Skeletal muscle tissue (tissue), 4 donors: ENCODE results near the gene DSCAML1. TPM values are rescaled to one million over a fixed set of nuclear protein-coding genes. Genes with fewer than 3 reads are reported as not detected.

Experiments used
- H3K27ac ChIP-seq: one replicate; pipeline ENCODE4 v1.7.0; 2013; ENCODE audit warnings: mild to moderate bottlenecking, low read depth, low read length, inconsistent platforms
- H3K27me3 ChIP-seq, 3 donors: one replicate each; pipeline ENCODE4 v1.7.0; 2013; ENCODE audit warnings: low read length in 3 of 3; ENCODE audit not compliant: control insufficient read depth in 3 of 3, insufficient read depth in 3 of 3
- H3K36me3 ChIP-seq, 3 donors: one replicate each; pipeline ENCODE4 v1.7.0; 2013; ENCODE audit warnings: low read length in 3 of 3; ENCODE audit not compliant: control insufficient read depth in 3 of 3, insufficient read depth in 3 of 3
- H3K4me1 ChIP-seq, 3 donors: one replicate each; pipeline ENCODE4 v1.7.0; 2013; ENCODE audit warnings: low read length in 3 of 3, mild to moderate bottlenecking in 3 of 3; ENCODE audit not compliant: control insufficient read depth in 3 of 3, insufficient read depth in 3 of 3
- H3K4me3 ChIP-seq, 3 donors: one replicate each; pipeline ENCODE4 v1.7.0; 2013; ENCODE audit warnings: low read length in 3 of 3
- H3K9ac ChIP-seq, 3 donors: one replicate each; pipeline ENCODE4 v1.7.0; 2013; ENCODE audit warnings: low read length in 3 of 3, mild to moderate bottlenecking in 3 of 3, moderate library complexity in 2 of 3, low read depth in 1 of 3
- H3K9me3 ChIP-seq, 3 donors: one replicate each; pipeline ENCODE4 v1.7.0; 2013; ENCODE audit warnings: low read length in 3 of 3; ENCODE audit not compliant: control insufficient read depth in 3 of 3
- total RNA-seq: library from RNA; depleted of rRNA; stranded (reverse); fragments of >200 nt; gene quantifications from one replicate; pipeline ENCODE4 v1.2.3, GENCODE V29; 2014
- donor health status: Osteomylitis.

The DSCAML1 gene
- total RNA-seq, 1 donor from 2014 or later: 0.52 TPM

DNA sequence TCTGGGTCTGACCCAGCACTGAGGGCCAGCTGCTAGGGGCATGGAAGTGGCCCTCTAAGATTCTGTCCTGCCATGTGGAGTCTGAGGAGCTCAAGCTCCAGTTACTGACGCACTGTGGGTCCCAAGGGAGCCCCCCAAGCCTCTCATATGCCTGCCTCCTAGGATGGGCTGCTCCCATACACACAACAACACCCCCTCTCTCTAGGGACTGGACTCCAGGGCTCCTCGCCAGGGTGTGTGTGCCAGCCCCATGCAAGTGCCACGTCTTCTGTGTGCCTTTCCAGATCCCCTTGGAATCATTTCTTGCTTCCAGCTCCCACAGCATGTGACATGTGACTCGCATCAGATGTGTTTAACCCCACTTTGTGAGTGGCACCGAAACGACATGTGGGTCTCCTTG lies 234.9 kb downstream of the DSCAML1 start:
- Histone ChIP-seq H3K9ac (no peak overlapping the region), H3K27me3 (peaks cover 14 to 23% (median 23%) of the 10 kb centered on the region in 3 donors), H3K27ac (no peak overlapping the region), H3K4me3 (no peak overlapping the region), H3K36me3 (no peaks in the 10 kb centered on the region), H3K4me1 (no peaks in the 10 kb centered on the region), H3K9me3 (no peaks in the 10 kb centered on the region)

DNA sequence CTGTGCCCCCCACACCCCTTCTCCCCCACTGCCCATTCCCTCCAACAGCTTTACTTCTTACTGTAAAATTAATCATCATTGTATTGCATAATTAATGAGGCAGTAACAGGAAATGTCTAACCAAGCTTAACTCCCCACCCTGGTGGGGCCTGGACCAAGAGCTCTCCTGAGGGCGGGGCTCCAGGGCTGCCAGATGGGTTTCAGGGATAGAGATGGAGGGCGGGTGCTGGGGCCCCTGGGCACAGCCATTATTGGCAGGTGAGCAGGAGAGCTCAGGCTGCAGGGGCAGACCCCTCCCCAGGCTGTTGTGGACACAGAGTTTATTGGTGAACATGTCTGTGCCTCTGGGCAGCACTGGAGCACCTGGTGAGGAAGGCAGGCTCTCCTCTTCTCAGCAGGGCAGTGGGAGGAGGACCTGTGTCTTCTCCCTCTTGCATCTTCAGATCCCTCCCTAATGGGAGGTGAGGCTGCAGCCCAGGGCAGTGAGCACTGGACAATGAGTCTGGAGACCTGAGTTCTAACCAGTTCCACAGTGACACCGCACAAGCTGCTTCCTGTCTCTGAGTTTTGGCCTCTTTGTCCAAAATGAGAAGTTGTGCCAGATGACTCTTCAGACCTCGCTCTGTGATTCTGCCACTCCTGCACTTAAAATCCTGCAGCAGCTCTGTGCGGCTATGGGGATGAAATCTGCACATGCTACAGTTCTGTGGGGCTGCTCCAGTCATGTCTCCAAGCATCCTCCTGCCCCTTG lies 236.1 kb downstream of the DSCAML1 start:
- Histone ChIP-seq H3K36me3 (no peaks in the 10 kb centered on the region), H3K4me1 (no peaks in the 10 kb centered on the region), H3K27ac (no peak overlapping the region), H3K4me3 (no peak overlapping the region), H3K27me3 (peaks cover 18 to 29% (median 27%) of the 10 kb centered on the region in 3 donors), H3K9ac (no peak overlapping the region), H3K9me3 (no peaks in the 10 kb centered on the region)

DNA sequence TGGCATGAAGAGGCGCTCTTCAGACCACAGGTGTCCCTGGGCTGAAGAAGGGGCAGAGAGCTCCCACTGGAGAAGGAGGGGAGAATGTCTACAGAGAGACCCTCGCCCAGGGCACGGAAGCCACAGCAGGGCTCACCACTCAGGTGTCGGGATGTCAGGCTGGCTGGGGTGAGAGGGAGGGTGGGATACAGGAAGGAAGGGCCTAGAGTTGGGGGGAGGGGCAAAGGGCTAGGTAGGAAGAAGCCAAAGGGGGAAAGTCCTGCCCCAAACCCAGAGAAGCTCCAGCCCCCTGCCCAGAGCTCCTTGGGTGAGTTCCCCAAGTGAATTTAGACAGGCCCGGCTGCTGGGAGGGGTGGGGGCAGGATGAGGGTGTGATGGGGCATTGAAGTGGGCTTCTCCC lies 237.3 kb downstream of the DSCAML1 start:
- Histone ChIP-seq H3K4me3 (no peak overlapping the region), H3K9me3 (no peaks in the 10 kb centered on the region), H3K36me3 (no peaks in the 10 kb centered on the region), H3K4me1 (no peaks in the 10 kb centered on the region), H3K27me3 (peaks cover 16 to 35% (median 31%) of the 10 kb centered on the region in 3 donors), H3K27ac (no peak overlapping the region), H3K9ac (no peak overlapping the region)

DNA sequence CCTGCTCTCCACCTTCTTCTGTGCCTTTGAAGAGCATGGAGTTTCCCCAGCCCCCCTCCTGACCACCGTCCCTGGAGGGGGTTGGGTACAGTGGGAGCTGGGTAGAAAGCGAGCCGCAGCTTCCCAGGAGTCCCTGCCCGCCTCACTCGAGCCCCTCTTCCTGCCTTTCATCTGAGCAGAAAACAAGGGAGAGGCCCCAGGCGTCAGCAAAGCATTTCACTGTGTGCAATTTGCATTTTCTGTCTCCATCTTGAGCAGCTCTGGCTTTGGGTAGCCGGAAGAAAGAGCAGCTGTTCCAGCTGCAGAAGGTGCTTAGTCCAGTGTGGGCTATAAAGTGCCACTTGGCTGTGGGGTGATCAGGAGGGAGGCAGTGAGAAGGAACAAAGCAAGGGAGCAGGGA lies 239.7 kb downstream of the DSCAML1 start:
- no peak overlapping the region for H3K4me3 ChIP-seq
- no peaks in the 10 kb centered on the region for H3K36me3 ChIP-seq
- H3K9me3 ChIP-seq: no peaks in the 10 kb centered on the region
- H3K9ac ChIP-seq: no peak overlapping the region
- H3K4me1 ChIP-seq: no peaks in the 10 kb centered on the region
- H3K27me3 ChIP-seq: peaks cover 15 to 36% (median 27%) of the 10 kb centered on the region in 3 donors
- H3K27ac ChIP-seq: no peak overlapping the region

DNA sequence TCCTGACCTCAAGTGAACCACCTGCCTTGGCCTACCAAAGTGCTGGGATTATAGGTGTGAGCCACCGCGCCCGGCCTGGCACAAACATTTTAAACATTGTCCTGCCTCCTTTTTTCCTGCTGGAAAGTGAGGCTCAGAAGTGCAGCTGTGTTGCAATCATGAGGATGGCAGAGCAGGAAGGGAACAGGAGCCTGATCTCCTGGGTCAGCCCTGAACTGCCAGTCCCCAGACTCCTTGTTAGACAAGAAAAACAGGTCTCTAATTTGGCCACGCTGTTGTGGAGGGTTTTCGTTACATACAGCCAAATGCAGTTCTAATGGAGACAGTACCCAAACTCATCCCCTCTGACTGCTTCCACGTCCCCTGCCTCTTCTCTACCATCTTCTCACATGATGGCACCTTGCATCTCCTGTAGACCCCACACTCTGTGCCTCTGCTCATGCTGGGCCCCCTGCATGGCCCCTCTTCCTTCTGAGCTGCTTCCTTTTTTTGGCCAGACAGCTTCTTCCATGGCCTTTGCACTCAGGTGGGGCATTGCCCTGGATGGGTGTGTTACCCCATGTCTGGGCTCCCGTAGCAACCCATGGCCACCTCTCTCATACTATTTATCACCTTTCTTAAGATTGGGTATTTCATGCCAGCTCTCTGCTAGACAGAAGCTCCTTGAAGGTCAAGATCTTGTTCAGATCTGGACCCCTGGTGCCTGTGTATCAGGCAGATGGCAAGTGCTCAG lies 242.2 kb downstream of the DSCAML1 start:
- Histone ChIP-seq H3K4me1 (no peaks in the 10 kb centered on the region), H3K27ac (no peak overlapping the region), H3K4me3 (no peak overlapping the region)

DNA sequence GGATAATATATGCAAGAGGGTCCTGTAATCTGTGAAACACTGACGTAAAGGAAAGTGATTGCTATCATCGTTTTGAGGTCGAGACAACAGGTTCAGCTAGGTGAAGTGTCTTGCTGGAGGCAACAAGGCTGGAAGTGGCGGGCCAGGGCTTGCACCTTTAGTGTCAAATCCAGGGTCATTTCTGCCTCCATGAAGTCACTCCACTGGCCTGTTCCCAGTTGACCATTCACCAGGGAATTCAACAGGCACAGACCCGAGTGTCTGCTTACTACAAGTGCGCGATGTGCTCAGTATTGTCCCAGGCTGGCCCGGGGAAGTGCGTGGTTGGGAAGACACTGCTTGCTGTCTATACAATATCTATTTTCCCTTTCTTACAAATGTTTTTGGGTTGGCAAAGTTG lies 244.4 kb downstream of the DSCAML1 start:
- Histone ChIP-seq H3K9me3 (no peaks in the 10 kb centered on the region), H3K36me3 (no peaks in the 10 kb centered on the region), H3K9ac (no peak overlapping the region), H3K27ac (no peak overlapping the region), H3K4me3 (no peak overlapping the region), H3K4me1 (no peaks in the 10 kb centered on the region), H3K27me3 (peaks cover 11 to 30% (median 25%) of the 10 kb centered on the region in 3 donors)

More for the DNA sequence above, 242.2 kb downstream of the DSCAML1 start:
- Histone ChIP-seq H3K9me3 (no peaks in the 10 kb centered on the region), H3K27me3 (peaks cover 15 to 28% (median 26%) of the 10 kb centered on the region in 3 donors), H3K9ac (no peak overlapping the region), H3K36me3 (no peaks in the 10 kb centered on the region)

DNA sequence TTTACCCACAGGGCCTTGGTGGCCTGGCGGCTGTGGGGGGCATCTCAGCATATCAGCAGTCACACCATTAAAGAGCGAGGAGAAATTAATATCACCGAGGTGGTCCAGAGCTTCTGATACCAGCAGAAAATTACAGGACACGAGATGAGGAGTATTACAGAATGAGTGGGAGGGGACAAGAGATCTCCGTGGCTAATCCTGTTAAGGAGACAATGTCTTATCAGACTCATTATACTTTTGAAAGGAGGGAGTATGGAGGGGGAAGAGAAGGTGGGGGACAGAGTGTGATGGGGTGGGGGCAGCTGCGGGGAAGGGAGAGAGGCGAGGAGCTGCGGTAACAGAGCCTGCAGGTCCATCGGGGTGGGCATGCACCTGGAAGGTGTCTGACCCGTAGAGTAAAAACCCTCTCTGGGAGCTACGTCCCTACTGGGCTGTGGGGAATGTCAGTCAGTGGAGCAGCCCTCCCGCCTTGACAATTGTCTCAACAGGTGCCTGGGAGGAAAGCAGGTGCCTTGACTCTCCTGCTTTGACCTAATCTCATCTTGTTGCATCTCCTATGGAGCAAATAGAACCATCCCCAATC lies 245.2 kb downstream of the DSCAML1 start:
- Histone ChIP-seq H3K4me1 (no peaks in the 10 kb centered on the region), H3K27me3 (peaks cover 9 to 34% (median 19%) of the 10 kb centered on the region in 3 donors), H3K4me3 (no peak overlapping the region), H3K9me3 (no peaks in the 10 kb centered on the region), H3K9ac (no peak overlapping the region), H3K27ac (no peak overlapping the region), H3K36me3 (no peaks in the 10 kb centered on the region)

DNA sequence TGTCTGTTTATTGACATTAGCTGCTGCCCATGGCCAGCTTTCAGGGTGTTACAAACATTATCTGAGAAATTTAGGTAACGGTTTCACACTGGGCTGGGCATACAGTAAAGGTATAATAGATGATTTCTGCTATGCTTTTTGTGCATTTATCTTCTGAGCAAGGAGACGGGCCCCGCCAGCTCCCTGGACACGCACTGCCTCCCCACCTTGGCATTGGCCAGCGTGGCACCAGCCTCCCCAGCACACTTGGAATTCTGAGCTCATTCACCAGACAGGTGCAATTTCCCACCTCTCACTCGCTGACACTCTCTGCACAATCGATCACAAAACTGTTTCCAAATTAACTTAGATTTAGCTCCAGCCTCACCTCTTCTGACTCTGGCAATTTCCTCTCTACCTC lies 246.6 kb downstream of the DSCAML1 start:
- Histone ChIP-seq H3K4me3 (no peak overlapping the region), H3K9me3 (no peaks in the 10 kb centered on the region), H3K27ac (no peak overlapping the region), H3K9ac (no peak overlapping the region), H3K4me1 (no peaks in the 10 kb centered on the region), H3K27me3 (peaks cover 9 to 32% (median 26%) of the 10 kb centered on the region in 3 donors), H3K36me3 (no peaks in the 10 kb centered on the region)

DNA sequence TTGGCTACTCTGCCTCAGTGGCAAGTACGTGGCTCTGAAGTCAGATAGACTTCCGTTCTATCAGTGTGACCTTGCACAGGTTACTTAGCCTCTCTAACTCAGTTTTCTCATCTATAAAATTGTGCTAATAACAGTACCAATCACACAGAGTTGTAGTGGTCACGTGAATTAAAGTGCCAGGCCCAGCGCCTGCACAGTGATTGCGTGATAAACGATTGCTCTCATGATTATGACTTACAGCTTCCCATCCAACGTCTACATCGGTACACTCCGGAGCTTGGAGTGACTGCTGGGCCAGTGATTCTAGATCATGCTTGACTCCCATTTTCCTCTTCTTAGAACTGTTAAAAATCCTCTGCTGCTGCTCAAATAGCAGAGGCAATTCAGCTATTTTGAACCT lies 247.6 kb downstream of the DSCAML1 start:
- no peaks in the 10 kb centered on the region for H3K4me1 ChIP-seq
- H3K9me3 ChIP-seq: no peaks in the 10 kb centered on the region
- H3K9ac ChIP-seq: no peak overlapping the region
- H3K36me3 ChIP-seq: no peaks in the 10 kb centered on the region
- H3K4me3 ChIP-seq: no peak overlapping the region
- peaks cover 6 to 24% (median 24%) of the 10 kb centered on the region in 3 donors for H3K27me3 ChIP-seq
- H3K27ac ChIP-seq: no peak overlapping the region

DNA sequence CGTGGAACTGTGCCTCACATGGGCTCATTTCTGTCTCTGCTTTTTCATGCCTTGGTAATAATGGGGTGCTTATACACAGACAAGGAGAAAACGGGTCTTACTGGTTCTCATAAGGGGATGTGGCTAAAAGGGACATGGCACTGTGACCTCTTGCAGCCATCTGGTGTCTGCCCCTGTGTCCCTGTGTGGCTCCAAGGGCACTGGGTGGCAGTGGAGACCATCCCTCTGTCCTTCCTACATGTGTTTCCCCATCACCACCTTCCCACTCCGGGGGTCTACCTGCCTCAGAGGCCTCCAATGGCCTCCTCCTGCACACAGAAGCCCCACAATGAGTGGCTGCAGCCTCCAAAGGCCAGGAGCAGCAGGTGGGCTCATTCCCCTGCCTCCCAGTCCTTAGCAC lies 248.1 kb downstream of the DSCAML1 start:
- H3K27ac ChIP-seq: no peak overlapping the region
- no peak overlapping the region for H3K9ac ChIP-seq
- no peaks in the 10 kb centered on the region for H3K9me3 ChIP-seq
- H3K4me3 ChIP-seq: no peak overlapping the region
- no peaks in the 10 kb centered on the region for H3K4me1 ChIP-seq
- peaks cover 6 to 24% (median 24%) of the 10 kb centered on the region in 3 donors for H3K27me3 ChIP-seq
- H3K36me3 ChIP-seq: no peaks in the 10 kb centered on the region
